OCI-LY7 (cell line): ENCODE data around the gene TMEM200A.

ENCODE experiments used
- EZH2phosphoT487 ChIP-seq: fragments of 200-600 bp; sonication (generic); IDR thresholded peaks from 2 replicates; pipeline ENCODE4 v1.6.1; 2018; ENCODE audit warnings: low read depth, borderline replicate concordance, mild to moderate bottlenecking, mixed run types, antibody characterized with exemption, low read length, moderate library complexity, mixed read lengths
- TF ChIP-seq, protein P1 (sequence below): fragments of 200-600 bp; sonication (generic); conservative IDR thresholded peaks from 2 replicates; pipeline ENCODE4 v1.5.1; 2014; ENCODE audit warnings: mild to moderate bottlenecking, antibody characterized with exemption, low read length, moderate library complexity, mixed read lengths

DNA sequence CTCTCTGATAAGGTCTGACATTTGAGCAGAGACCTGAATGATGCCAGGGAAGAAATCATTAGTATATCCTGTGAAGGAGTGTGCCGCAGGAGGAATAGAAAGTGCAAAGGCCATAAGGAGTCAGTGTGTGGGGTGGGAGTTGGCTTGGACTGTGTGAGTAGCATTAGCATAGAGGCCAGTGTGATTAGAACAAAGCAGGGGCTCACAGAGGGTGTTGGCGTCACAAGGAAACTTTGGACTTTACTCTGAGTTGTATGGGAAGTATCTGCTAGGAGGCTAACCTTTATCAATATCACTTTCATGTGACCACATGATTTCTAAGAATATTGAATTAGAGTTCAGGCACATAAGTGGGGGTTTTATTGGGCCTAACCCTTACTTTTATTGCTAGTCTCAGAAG lies 12.1 kb downstream of the TMEM200A start:
- TF ChIP-seq, protein P1, sequence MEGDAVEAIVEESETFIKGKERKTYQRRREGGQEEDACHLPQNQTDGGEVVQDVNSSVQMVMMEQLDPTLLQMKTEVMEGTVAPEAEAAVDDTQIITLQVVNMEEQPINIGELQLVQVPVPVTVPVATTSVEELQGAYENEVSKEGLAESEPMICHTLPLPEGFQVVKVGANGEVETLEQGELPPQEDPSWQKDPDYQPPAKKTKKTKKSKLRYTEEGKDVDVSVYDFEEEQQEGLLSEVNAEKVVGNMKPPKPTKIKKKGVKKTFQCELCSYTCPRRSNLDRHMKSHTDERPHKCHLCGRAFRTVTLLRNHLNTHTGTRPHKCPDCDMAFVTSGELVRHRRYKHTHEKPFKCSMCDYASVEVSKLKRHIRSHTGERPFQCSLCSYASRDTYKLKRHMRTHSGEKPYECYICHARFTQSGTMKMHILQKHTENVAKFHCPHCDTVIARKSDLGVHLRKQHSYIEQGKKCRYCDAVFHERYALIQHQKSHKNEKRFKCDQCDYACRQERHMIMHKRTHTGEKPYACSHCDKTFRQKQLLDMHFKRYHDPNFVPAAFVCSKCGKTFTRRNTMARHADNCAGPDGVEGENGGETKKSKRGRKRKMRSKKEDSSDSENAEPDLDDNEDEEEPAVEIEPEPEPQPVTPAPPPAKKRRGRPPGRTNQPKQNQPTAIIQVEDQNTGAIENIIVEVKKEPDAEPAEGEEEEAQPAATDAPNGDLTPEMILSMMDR = no peak
- TF ChIP-seq EZH2phosphoT487 = no peak
